ENCODE measurements around the gene MTCP1. TPM values are rescaled to one million over a fixed set of nuclear protein-coding genes. Genes with fewer than 3 reads are reported as not detected.

MTCP1 gene
- total RNA-seq, 120 experiments from 2014 or later = 2.4 to 21.5 (median 12.1) TPM

Other genes starting within 250 kb of the MTCP1 start
- gene SMIM9, start 236.5 kb downstream of the MTCP1 start, total RNA-seq = 1 to 10 TPM in 1 of 120 experiments, under 1 TPM in 2, not detected in 117; 0.53 to 3.9 (median 0.90) TPM
- 10 to 100 TPM in 118 of 120 experiments, 1 to 10 TPM in 2; 7.6 to 58.9 (median 37.2) TPM for gene F8A1, start 184.8 kb downstream of the MTCP1 start, total RNA-seq
- gene F8, start 48.4 kb downstream of the MTCP1 start, total RNA-seq = 10 to 100 TPM in 118 of 120 experiments, 1 to 10 TPM in 2; 8.5 to 27.1 (median 17.0) TPM
- gene FUNDC2, start 44.3 kb downstream of the MTCP1 start, total RNA-seq = 10 to 100 TPM; 44.5 to 95.0 (median 68.8) TPM
- gene CMC4, start within 50 bp of the MTCP1 start, total RNA-seq = 10 to 100 TPM in 2 of 120 experiments, 1 to 10 TPM in 118; 2.1 to 11.2 (median 5.9) TPM
- 10 to 100 TPM; 11.5 to 27.6 (median 19.0) TPM for gene BRCC3, start 372 bp upstream of the MTCP1 start, total RNA-seq
- 10 to 100 TPM; 34.0 to 81.7 (median 54.7) TPM for gene VBP1, start 145.3 kb upstream of the MTCP1 start, total RNA-seq
- 10 to 100 TPM in 118 of 120 experiments, 1 to 10 TPM in 2; 8.9 to 28.9 (median 20.2) TPM for gene RAB39B, start 193.4 kb upstream of the MTCP1 start, total RNA-seq

Measured in dorsolateral prefrontal cortex (tissue), 118 donors.